Large intestine (tissue), 3 donors: ENCODE measurements around the gene LCLAT1. TPM values are rescaled to one million over a fixed set of nuclear protein-coding genes. Genes with fewer than 3 reads are reported as not detected.
A peak's percentile ranks its signal among the peaks of the same experiment; 100 is the strongest.
"Not testable (repeated sequence)": the region's sequence is repeated elsewhere in the genome, so short reads cannot be mapped to it uniquely, and the experiment has no call there.

Source experiments
- DNase-seq, 2 donors: peaks; one replicate each; pipeline versions ENCODE4 v3.0.0 to v3.0.0-alpha.2; 2013
- H3K27ac ChIP-seq: one replicate; pipeline ENCODE4 v1.5.1; 2013; ENCODE audit warnings: low read length
- H3K27me3 ChIP-seq: 2 replicates; pipeline ENCODE4 v1.6.1; 2013; ENCODE audit warnings: low read length; ENCODE audit not compliant: control insufficient read depth, insufficient read depth
- H3K36me3 ChIP-seq: 2 replicates; pipeline ENCODE4 v1.6.1; 2013; ENCODE audit warnings: low read length; ENCODE audit not compliant: control insufficient read depth, insufficient read depth
- H3K4me1 ChIP-seq: one replicate; pipeline ENCODE4 v1.6.1; 2013; ENCODE audit warnings: low read length; ENCODE audit not compliant: control insufficient read depth, insufficient read depth
- H3K4me3 ChIP-seq: one replicate; pipeline ENCODE4 v1.5.1; 2013; ENCODE audit warnings: low read length
- H3K9me3 ChIP-seq: one replicate; pipeline ENCODE4 v1.6.1; 2013; ENCODE audit warnings: mild to moderate bottlenecking, low read depth, low read length, moderate library complexity; ENCODE audit not compliant: control insufficient read depth
- WGBS: methylation state at CpG from one replicate; pipeline ENCODE4 v1.1.5; 2013; ENCODE audit warnings: low lambda C conversion rate; ENCODE audit not compliant: insufficient coverage; 5-methylcytosine and 5-hydroxymethylcytosine counted together
- polyA plus RNA-seq: library from polyadenylated mRNA; unstranded; fragments of 120-200 nt; gene quantifications from one replicate; pipeline ENCODE4 v1.2.1, GENCODE V29; 2013

LCLAT1 gene
- polyA plus RNA-seq, 1 donor, result 16.7 TPM

GRCh38 chr2:30467062-30467826 is 20.2 kb downstream of the LCLAT1 start:
- not testable (repeated sequence) for H3K27ac ChIP-seq, H3K4me3 ChIP-seq, DNase-seq, H3K4me1 ChIP-seq, H3K27me3 ChIP-seq, H3K9me3 ChIP-seq, H3K36me3 ChIP-seq
- WGBS, result no CpG with 5 or more reads among the region's 8 CpGs

GRCh38 chr2:30470426-30470825 is 23.4 kb downstream of the LCLAT1 start:
- Histone ChIP-seq H3K4me3 (no peak overlapping the region), H3K27ac (no peak overlapping the region), H3K27me3 (no peaks in the 10 kb centered on the region), H3K9me3 (no peaks in the 10 kb centered on the region), H3K36me3 (no peaks in the 10 kb centered on the region), H3K4me1 (no peaks in the 10 kb centered on the region)
- no CpG with 5 or more reads among the region's 1 CpG for WGBS
- DNase-seq, result no peak

GRCh38 chr2:30472326-30472725 is 25.3 kb downstream of the LCLAT1 start:
- no peak overlapping the region for H3K4me3 ChIP-seq
- H3K27ac ChIP-seq, result no peak overlapping the region

GRCh38 chr2:30475542-30475941 is 28.5 kb downstream of the LCLAT1 start:
- H3K27ac ChIP-seq, result no peak overlapping the region
- H3K4me1 ChIP-seq, result no peaks in the 10 kb centered on the region
- H3K36me3 ChIP-seq, result peaks cover 2% of the 10 kb centered on the region
- H3K4me3 ChIP-seq, result no peak overlapping the region
- no peaks in the 10 kb centered on the region for H3K9me3 ChIP-seq
- H3K27me3 ChIP-seq, result no peaks in the 10 kb centered on the region
- no peak for DNase-seq

More at GRCh38 chr2:30472326-30472725, 25.3 kb downstream of the LCLAT1 start:
- Histone ChIP-seq H3K36me3 (no peaks in the 10 kb centered on the region), H3K9me3 (no peaks in the 10 kb centered on the region), H3K4me1 (no peaks in the 10 kb centered on the region), H3K27me3 (no peaks in the 10 kb centered on the region)
- DNase-seq, result no peak

- no peaks in the 10 kb centered on the region for H3K9me3 ChIP-seq
- no peaks in the 10 kb centered on the region for H3K27me3 ChIP-seq
- peaks cover 2% of the 10 kb centered on the region for H3K36me3 ChIP-seq
- no peak for DNase-seq
- H3K4me3 ChIP-seq, result no peak overlapping the region
- no peak overlapping the region for H3K27ac ChIP-seq
- peaks cover 3% of the 10 kb centered on the region for H3K4me1 ChIP-seq
- no CpG with 5 or more reads among the region's 2 CpGs for WGBS
These were observed 29.6 kb downstream of the LCLAT1 start for GRCh38 chr2:30476636-30477035.

GRCh38 chr2:30480703-30481322 is 33.8 kb downstream of the LCLAT1 start:
- Histone ChIP-seq H3K27ac (no peak overlapping the region), H3K27me3 (no peaks in the 10 kb centered on the region), H3K9me3 (no peaks in the 10 kb centered on the region), H3K4me3 (no peak overlapping the region), H3K36me3 (peaks cover 2% of the 10 kb centered on the region), H3K4me1 (peaks cover 3% of the 10 kb centered on the region)
- 36% methylated on average over 4 of the region's 6 CpGs for WGBS
- DNase-seq, result peak in 1 of 2 donors; percentile 23

GRCh38 chr2:30481323-30481800 is 34.3 kb downstream of the LCLAT1 start:
- H3K27ac ChIP-seq, result peak overlapping the region; percentile 5
- DNase-seq, result peak in 1 of 2 donors; percentile 46
- no peak overlapping the region for H3K4me3 ChIP-seq
- no CpG with 5 or more reads among the region's 3 CpGs for WGBS
- no peaks in the 10 kb centered on the region for H3K27me3 ChIP-seq
- H3K36me3 ChIP-seq, result peaks cover 2% of the 10 kb centered on the region
- peaks cover 3% of the 10 kb centered on the region for H3K4me1 ChIP-seq
- H3K9me3 ChIP-seq, result no peaks in the 10 kb centered on the region

GRCh38 chr2:30482011-30482410 is 35.0 kb downstream of the LCLAT1 start:
- H3K9me3 ChIP-seq, result no peaks in the 10 kb centered on the region
- H3K36me3 ChIP-seq, result peaks cover 2% of the 10 kb centered on the region
- no peak overlapping the region for H3K4me3 ChIP-seq
- H3K27me3 ChIP-seq, result no peaks in the 10 kb centered on the region
- DNase-seq, result no peak
- H3K4me1 ChIP-seq, result peaks cover 3% of the 10 kb centered on the region
- no peak overlapping the region for H3K27ac ChIP-seq

GRCh38 chr2:30484145-30484544 is 37.1 kb downstream of the LCLAT1 start:
- WGBS, result 100% methylated on average over 1 of the region's 3 CpGs
- no peaks in the 10 kb centered on the region for H3K27me3 ChIP-seq
- no peak overlapping the region for H3K4me3 ChIP-seq
- H3K27ac ChIP-seq, result no peak overlapping the region
- peaks cover 2% of the 10 kb centered on the region for H3K36me3 ChIP-seq
- no peak for DNase-seq
- peaks cover 3% of the 10 kb centered on the region for H3K4me1 ChIP-seq
- no peaks in the 10 kb centered on the region for H3K9me3 ChIP-seq

GRCh38 chr2:30484995-30485394 is 37.9 kb downstream of the LCLAT1 start:
- H3K27me3 ChIP-seq, result no peaks in the 10 kb centered on the region
- H3K4me1 ChIP-seq, result peaks cover 3% of the 10 kb centered on the region
- H3K4me3 ChIP-seq, result no peak overlapping the region
- no peak for DNase-seq
- H3K9me3 ChIP-seq, result no peaks in the 10 kb centered on the region
- peaks cover 3% of the 10 kb centered on the region for H3K36me3 ChIP-seq
- no peak overlapping the region for H3K27ac ChIP-seq
- WGBS, result 100% methylated on average over 1 of the region's 4 CpGs

GRCh38 chr2:30486655-30487054 is 39.6 kb downstream of the LCLAT1 start:
- Histone ChIP-seq H3K27ac (no peak overlapping the region), H3K4me1 (no peaks in the 10 kb centered on the region), H3K4me3 (no peak overlapping the region), H3K36me3 (peaks cover 3% of the 10 kb centered on the region), H3K27me3 (no peaks in the 10 kb centered on the region), H3K9me3 (no peaks in the 10 kb centered on the region)
- no peak for DNase-seq
